Measurements from ENCODE around the gene FAM13A. TPM values are rescaled to one million over a fixed set of nuclear protein-coding genes. Genes with fewer than 3 reads are reported as not detected.

The FAM13A gene
- total and polyA plus RNA-seq, 2 of the 8 experiments (the other 6 are each of a cell fraction or from before 2014, with no cell fraction given): 7.1 to 16.5 TPM

DNA sequence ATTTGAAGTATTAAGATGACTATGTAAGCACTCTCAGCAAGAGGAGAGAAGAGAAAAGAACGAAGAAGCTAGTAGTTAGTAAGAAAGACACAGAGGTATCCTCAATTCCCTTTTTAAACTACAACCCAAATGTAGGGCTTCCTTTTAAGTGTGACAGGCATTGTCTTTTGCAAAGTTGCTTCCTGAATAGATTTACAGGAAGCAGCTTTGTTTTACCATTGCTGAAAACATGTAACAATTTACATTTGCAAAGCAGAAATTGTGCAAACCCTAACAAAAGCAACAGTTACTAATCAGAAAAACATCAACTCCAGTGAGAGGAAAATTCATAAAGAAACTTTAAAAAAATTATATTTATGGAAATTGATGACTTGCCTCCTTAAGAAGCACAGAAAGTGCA lies 96.4 kb downstream of the FAM13A start (continued):
- TF ChIP-seq, protein P1, sequence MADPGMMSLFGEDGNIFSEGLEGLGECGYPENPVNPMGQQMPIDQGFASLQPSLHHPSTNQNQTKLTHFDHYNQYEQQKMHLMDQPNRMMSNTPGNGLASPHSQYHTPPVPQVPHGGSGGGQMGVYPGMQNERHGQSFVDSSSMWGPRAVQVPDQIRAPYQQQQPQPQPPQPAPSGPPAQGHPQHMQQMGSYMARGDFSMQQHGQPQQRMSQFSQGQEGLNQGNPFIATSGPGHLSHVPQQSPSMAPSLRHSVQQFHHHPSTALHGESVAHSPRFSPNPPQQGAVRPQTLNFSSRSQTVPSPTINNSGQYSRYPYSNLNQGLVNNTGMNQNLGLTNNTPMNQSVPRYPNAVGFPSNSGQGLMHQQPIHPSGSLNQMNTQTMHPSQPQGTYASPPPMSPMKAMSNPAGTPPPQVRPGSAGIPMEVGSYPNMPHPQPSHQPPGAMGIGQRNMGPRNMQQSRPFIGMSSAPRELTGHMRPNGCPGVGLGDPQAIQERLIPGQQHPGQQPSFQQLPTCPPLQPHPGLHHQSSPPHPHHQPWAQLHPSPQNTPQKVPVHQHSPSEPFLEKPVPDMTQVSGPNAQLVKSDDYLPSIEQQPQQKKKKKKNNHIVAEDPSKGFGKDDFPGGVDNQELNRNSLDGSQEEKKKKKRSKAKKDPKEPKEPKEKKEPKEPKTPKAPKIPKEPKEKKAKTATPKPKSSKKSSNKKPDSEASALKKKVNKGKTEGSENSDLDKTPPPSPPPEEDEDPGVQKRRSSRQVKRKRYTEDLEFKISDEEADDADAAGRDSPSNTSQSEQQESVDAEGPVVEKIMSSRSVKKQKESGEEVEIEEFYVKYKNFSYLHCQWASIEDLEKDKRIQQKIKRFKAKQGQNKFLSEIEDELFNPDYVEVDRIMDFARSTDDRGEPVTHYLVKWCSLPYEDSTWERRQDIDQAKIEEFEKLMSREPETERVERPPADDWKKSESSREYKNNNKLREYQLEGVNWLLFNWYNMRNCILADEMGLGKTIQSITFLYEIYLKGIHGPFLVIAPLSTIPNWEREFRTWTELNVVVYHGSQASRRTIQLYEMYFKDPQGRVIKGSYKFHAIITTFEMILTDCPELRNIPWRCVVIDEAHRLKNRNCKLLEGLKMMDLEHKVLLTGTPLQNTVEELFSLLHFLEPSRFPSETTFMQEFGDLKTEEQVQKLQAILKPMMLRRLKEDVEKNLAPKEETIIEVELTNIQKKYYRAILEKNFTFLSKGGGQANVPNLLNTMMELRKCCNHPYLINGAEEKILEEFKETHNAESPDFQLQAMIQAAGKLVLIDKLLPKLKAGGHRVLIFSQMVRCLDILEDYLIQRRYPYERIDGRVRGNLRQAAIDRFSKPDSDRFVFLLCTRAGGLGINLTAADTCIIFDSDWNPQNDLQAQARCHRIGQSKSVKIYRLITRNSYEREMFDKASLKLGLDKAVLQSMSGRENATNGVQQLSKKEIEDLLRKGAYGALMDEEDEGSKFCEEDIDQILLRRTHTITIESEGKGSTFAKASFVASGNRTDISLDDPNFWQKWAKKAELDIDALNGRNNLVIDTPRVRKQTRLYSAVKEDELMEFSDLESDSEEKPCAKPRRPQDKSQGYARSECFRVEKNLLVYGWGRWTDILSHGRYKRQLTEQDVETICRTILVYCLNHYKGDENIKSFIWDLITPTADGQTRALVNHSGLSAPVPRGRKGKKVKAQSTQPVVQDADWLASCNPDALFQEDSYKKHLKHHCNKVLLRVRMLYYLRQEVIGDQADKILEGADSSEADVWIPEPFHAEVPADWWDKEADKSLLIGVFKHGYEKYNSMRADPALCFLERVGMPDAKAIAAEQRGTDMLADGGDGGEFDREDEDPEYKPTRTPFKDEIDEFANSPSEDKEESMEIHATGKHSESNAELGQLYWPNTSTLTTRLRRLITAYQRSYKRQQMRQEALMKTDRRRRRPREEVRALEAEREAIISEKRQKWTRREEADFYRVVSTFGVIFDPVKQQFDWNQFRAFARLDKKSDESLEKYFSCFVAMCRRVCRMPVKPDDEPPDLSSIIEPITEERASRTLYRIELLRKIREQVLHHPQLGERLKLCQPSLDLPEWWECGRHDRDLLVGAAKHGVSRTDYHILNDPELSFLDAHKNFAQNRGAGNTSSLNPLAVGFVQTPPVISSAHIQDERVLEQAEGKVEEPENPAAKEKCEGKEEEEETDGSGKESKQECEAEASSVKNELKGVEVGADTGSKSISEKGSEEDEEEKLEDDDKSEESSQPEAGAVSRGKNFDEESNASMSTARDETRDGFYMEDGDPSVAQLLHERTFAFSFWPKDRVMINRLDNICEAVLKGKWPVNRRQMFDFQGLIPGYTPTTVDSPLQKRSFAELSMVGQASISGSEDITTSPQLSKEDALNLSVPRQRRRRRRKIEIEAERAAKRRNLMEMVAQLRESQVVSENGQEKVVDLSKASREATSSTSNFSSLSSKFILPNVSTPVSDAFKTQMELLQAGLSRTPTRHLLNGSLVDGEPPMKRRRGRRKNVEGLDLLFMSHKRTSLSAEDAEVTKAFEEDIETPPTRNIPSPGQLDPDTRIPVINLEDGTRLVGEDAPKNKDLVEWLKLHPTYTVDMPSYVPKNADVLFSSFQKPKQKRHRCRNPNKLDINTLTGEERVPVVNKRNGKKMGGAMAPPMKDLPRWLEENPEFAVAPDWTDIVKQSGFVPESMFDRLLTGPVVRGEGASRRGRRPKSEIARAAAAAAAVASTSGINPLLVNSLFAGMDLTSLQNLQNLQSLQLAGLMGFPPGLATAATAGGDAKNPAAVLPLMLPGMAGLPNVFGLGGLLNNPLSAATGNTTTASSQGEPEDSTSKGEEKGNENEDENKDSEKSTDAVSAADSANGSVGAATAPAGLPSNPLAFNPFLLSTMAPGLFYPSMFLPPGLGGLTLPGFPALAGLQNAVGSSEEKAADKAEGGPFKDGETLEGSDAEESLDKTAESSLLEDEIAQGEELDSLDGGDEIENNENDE (IDR thresholded peaks at IDR 0.05; ENCODE audit: insufficient replicate concordance, low read length): peak; percentile 57
- no peak for TF ChIP-seq RAD21 (IDR thresholded peaks at IDR 0.05 in 1 of 2, conservative IDR thresholded peaks at IDR 0.05 in 1 of 2; ENCODE audit: low read depth in 2 of 2, low read length in 2 of 2)

All from H1 (cell line).